ENCODE results near the gene KIF21A.

KIF21A gene

GRCh38 chr12:39272871-39273655, 169.9 kb downstream of the KIF21A start:
- DNase-seq (ENCODE audit: low spot score) = peak; percentile 12

- DNase-seq (ENCODE audit: low spot score) = no peak
Measured at GRCh38 chr12:39269492-39269891, 173.4 kb downstream of the KIF21A start.

- DNase-seq (ENCODE audit: low spot score) = no peak
Measured at GRCh38 chr12:39267886-39268285, 175.0 kb downstream of the KIF21A start.

- no peak for DNase-seq (ENCODE audit: low spot score)
Measured at GRCh38 chr12:39252628-39253027, 190.3 kb downstream of the KIF21A start.
